CD1c-positive myeloid dendritic cell (primary cell): ENCODE data around the gene BBOX1.

Experiments used
- DNase-seq: peaks from one replicate; pipeline ENCODE4 v3.0.0-alpha.2; 2016; ENCODE audit errors: extremely low spot score

Gene BBOX1

GRCh38 chr11:27025312-27025955 lies 15.2 kb upstream of the BBOX1 start:
- DNase-seq: no peak

GRCh38 chr11:27025957-27026733 lies 14.5 kb upstream of the BBOX1 start:
- DNase-seq: no peak

- DNase-seq: no peak
These were observed 12.1 kb upstream of the BBOX1 start for GRCh38 chr11:27028561-27028965.

- no peak for DNase-seq
These were observed 10.6 kb upstream of the BBOX1 start for GRCh38 chr11:27029966-27030365.

GRCh38 chr11:27031754-27032153 lies 8.9 kb upstream of the BBOX1 start:
- no peak for DNase-seq

- DNase-seq: no peak
These were observed 742 bp upstream of the BBOX1 start for GRCh38 chr11:27039873-27040272.

GRCh38 chr11:27041141-27041899 lies 705 bp downstream of the BBOX1 start:
- no peak for DNase-seq

GRCh38 chr11:27046956-27047355 lies 6.3 kb downstream of the BBOX1 start:
- no peak for DNase-seq

GRCh38 chr11:27052668-27053067 lies 12.1 kb downstream of the BBOX1 start:
- no peak for DNase-seq

GRCh38 chr11:27055065-27055682 lies 14.6 kb downstream of the BBOX1 start:
- DNase-seq: no peak

- DNase-seq: no peak
These were observed 16.6 kb downstream of the BBOX1 start for GRCh38 chr11:27057091-27057780.

GRCh38 chr11:27058456-27058855 lies 17.8 kb downstream of the BBOX1 start:
- DNase-seq: no peak

GRCh38 chr11:27059431-27059830 lies 18.8 kb downstream of the BBOX1 start:
- DNase-seq: no peak

- DNase-seq: no peak
These were observed 20.3 kb downstream of the BBOX1 start for GRCh38 chr11:27060816-27061460.

- DNase-seq: no peak
These were observed 20.8 kb downstream of the BBOX1 start for GRCh38 chr11:27061461-27061821.

- DNase-seq: no peak
These were observed 23.5 kb downstream of the BBOX1 start for GRCh38 chr11:27064086-27064485.

- no peak for DNase-seq
These were observed 34.6 kb downstream of the BBOX1 start for GRCh38 chr11:27075192-27075591.

- DNase-seq: no peak
These were observed 35.0 kb downstream of the BBOX1 start for GRCh38 chr11:27075655-27076054.

GRCh38 chr11:27076121-27076589 lies 35.5 kb downstream of the BBOX1 start:
- DNase-seq: no peak

- no peak for DNase-seq
These were observed 40.4 kb downstream of the BBOX1 start for GRCh38 chr11:27081056-27081455.

GRCh38 chr11:27083241-27083640 lies 42.6 kb downstream of the BBOX1 start:
- DNase-seq: no peak
